Neural progenitor cell (in vitro differentiated cells): ENCODE data around the gene LRRTM1.

ENCODE experiments used
- CTCF ChIP-seq: fragments of 200-600 bp; sonication (generic); IDR thresholded peaks from 2 replicates; pipeline ENCODE4 v1.5.1; 2017; ENCODE audit warnings: antibody characterized with exemption, mild to moderate bottlenecking
- EZH2 ChIP-seq: fragments of 200-600 bp; sonication (generic); IDR thresholded peaks from 2 replicates; pipeline ENCODE4 v1.6.1; 2017; ENCODE audit warnings: antibody characterized with exemption, mild to moderate bottlenecking, moderate library complexity

- no peak for TF ChIP-seq CTCF
- no peak for TF ChIP-seq EZH2
These were observed at the start of gene LRRTM1 for GRCh38 chr2:80303909-80304837.
